IMR-90 (cell line): ENCODE data around the gene NFASC. TPM values are rescaled to one million over a fixed set of nuclear protein-coding genes. Genes with fewer than 3 reads are reported as not detected.

ENCODE experiments used
- ATAC-seq: fragments of 200-7000 bp; cut with Tn5 transposase; 2 replicates; pipeline ENCODE4 v1.9.1; 2020; ENCODE audit warnings: low read depth, mild to moderate bottlenecking, moderate library complexity
- BruUV-seq: library from RNA; stranded (reverse); fragments of 400-500 nt; replicated peaks from 2 replicates; lab custom pipeline; 2021; lab: Mats Ljungman, UMichigan
- CTCF ChIA-PET: fragments of 300-600 bp; formaldehyde crosslinking; extraction: SDS; loops from one replicate; lab custom pipeline; 2021; ENCODE audit warnings: antibody characterized with exemption; lab: Yijun Ruan, JAX
- POLR2A ChIA-PET: fragments of 300-600 bp; sonication (Branson Sonifier 250); formaldehyde crosslinking; loops from one replicate; lab custom pipeline; 2022; ENCODE audit warnings: antibody characterized with exemption; ENCODE audit not compliant: unreplicated experiment; lab: Charles Lee
- DNase-seq: peaks from one replicate; pipeline ENCODE4 v3.0.0; 2013
- H2AFZ ChIP-seq: replicated peaks from 2 replicates; pipeline ENCODE3; 2013; ENCODE audit warnings: low read length, mild to moderate bottlenecking; ENCODE audit not compliant: poor library complexity
- H2AK5ac ChIP-seq: 2 replicates; pipeline ENCODE4 v1.6.1; 2013; ENCODE audit warnings: low read depth, low read length, inconsistent platforms
- H2AK9ac ChIP-seq: replicated peaks from 2 replicates; pipeline ENCODE3; 2013; ENCODE audit warnings: mild to moderate bottlenecking, low read depth, low read length, moderate library complexity; ENCODE audit not compliant: poor library complexity
- H2BK120ac ChIP-seq: 2 replicates; pipeline ENCODE4 v1.6.1; 2013; ENCODE audit warnings: low read depth, low read length, inconsistent platforms
- H2BK15ac ChIP-seq: 3 replicates; pipeline ENCODE4 v1.6.1; 2013; ENCODE audit warnings: low read depth, low read length, inconsistent platforms
- H2BK20ac ChIP-seq: 2 replicates; pipeline ENCODE4 v1.6.1; 2013; ENCODE audit warnings: low read depth, mild to moderate bottlenecking, inconsistent platforms, low read length, moderate library complexity
- H2BK5ac ChIP-seq: 2 replicates; pipeline ENCODE4 v1.6.1; 2013; ENCODE audit warnings: mild to moderate bottlenecking, low read depth, low read length, inconsistent platforms; ENCODE audit not compliant: poor library complexity, severe bottlenecking
- H3K14ac ChIP-seq: replicated peaks from 2 replicates; pipeline ENCODE4 v1.6.1; 2013; ENCODE audit warnings: low read depth, low read length, inconsistent platforms
- H3K18ac ChIP-seq: 2 replicates; pipeline ENCODE4 v1.6.1; 2013; ENCODE audit warnings: low read depth, low read length, control low read depth
- H3K23ac ChIP-seq: 2 replicates; pipeline ENCODE4 v1.6.1; 2013; ENCODE audit warnings: low read depth, low read length, inconsistent platforms
- H3K27ac ChIP-seq: 2 replicates; pipeline ENCODE4 v1.5.1; 2013; ENCODE audit warnings: mild to moderate bottlenecking, control low read depth, low read length; ENCODE audit not compliant: insufficient read depth
- H3K27me3 ChIP-seq: 2 replicates; pipeline ENCODE4 v1.6.1; 2013; ENCODE audit warnings: low read length; ENCODE audit not compliant: control insufficient read depth, insufficient read depth
- H3K36me3 ChIP-seq: 2 replicates; pipeline ENCODE4 v1.6.1; 2013; ENCODE audit warnings: low read length, mixed read lengths; ENCODE audit not compliant: control insufficient read depth, insufficient read depth
- H3K4ac ChIP-seq: 2 replicates; pipeline ENCODE4 v1.6.1; 2013; ENCODE audit warnings: low read depth, low read length, inconsistent platforms
- H3K4me1 ChIP-seq: 2 replicates; pipeline ENCODE4 v1.6.1; 2013; ENCODE audit warnings: low read length, mixed read lengths; ENCODE audit not compliant: control insufficient read depth, insufficient read depth
- H3K4me2 ChIP-seq: 2 replicates; pipeline ENCODE4 v1.6.1; 2013; ENCODE audit warnings: low read depth, mild to moderate bottlenecking, control low read depth, low read length, moderate library complexity
- H3K4me3 ChIP-seq: 2 replicates; pipeline ENCODE4 v1.5.1; 2013; ENCODE audit warnings: low read depth, mild to moderate bottlenecking, control low read depth, low read length, moderate library complexity; ENCODE audit not compliant: insufficient read depth
- H3K56ac ChIP-seq: 2 replicates; pipeline ENCODE4 v1.6.1; 2013; ENCODE audit warnings: low read length, inconsistent platforms; ENCODE audit not compliant: insufficient read depth; ENCODE audit errors: extremely low read depth
- H3K79me1 ChIP-seq, 2 experiments: 2 replicates each; pipeline ENCODE4 v1.6.1; 2013; ENCODE audit warnings: low read length in 2 of 2, inconsistent platforms in 1 of 2, low read depth in 1 of 2
- H3K9ac ChIP-seq: 2 replicates; pipeline ENCODE4 v1.6.1; 2013; ENCODE audit warnings: low read depth, low read length, control low read depth
- H3K9me1 ChIP-seq: 2 replicates; pipeline ENCODE4 v1.6.1; 2013; ENCODE audit warnings: low read length, inconsistent platforms; ENCODE audit not compliant: insufficient read depth
- H3K9me3 ChIP-seq: 2 replicates; pipeline ENCODE4 v1.6.1; 2013; ENCODE audit warnings: low read length; ENCODE audit not compliant: control insufficient read depth, insufficient read depth
- H4K20me1 ChIP-seq: 2 replicates; pipeline ENCODE4 v1.6.1; 2013; ENCODE audit warnings: low read length, inconsistent platforms; ENCODE audit not compliant: insufficient read depth
- H4K5ac ChIP-seq: 2 replicates; pipeline ENCODE4 v1.6.1; 2013; ENCODE audit warnings: mild to moderate bottlenecking, low read depth, low read length, control low read depth
- H4K8ac ChIP-seq, 2 experiments: 2 replicates each; pipeline ENCODE4 v1.6.1; 2013; ENCODE audit warnings: low read depth in 2 of 2, low read length in 2 of 2, control low read depth in 1 of 2, inconsistent platforms in 1 of 2
- H4K91ac ChIP-seq: 2 replicates; pipeline ENCODE4 v1.6.1; 2013; ENCODE audit warnings: low read depth, low read length, inconsistent platforms; ENCODE audit not compliant: insufficient read depth
- BHLHE40 ChIP-seq: fragments of 150-350 bp; IDR thresholded peaks from 2 replicates; pipeline ENCODE4 v1.6.1; 2016; ENCODE audit warnings: mild to moderate bottlenecking, low read depth, low read length
- CEBPB ChIP-seq: IDR thresholded peaks from 2 replicates; pipeline ENCODE4 v1.6.1; 2012; ENCODE audit warnings: low read depth, low read length, improper control_type of control experiment
- CHD1 ChIP-seq: IDR thresholded peaks from 2 replicates; pipeline ENCODE4 v1.6.1; 2012; ENCODE audit warnings: low read depth, low read length, improper control_type of control experiment
- FOS ChIP-seq: fragments of 150-350 bp; IDR thresholded peaks from 2 replicates; pipeline ENCODE4 v1.6.1; 2016; ENCODE audit warnings: low read depth, low read length
- MAFK ChIP-seq: IDR thresholded peaks from 2 replicates; pipeline ENCODE4 v1.6.1; 2012; ENCODE audit warnings: low read depth, low read length, improper control_type of control experiment
- MAZ ChIP-seq: IDR thresholded peaks from 2 replicates; pipeline ENCODE4 v1.6.1; 2012; ENCODE audit warnings: low read depth, mild to moderate bottlenecking, low read length, improper control_type of control experiment, moderate library complexity, borderline replicate concordance
- NFE2L2 ChIP-seq: fragments of 150-350 bp; IDR thresholded peaks from 2 replicates; pipeline ENCODE4 v1.6.1; 2016; ENCODE audit warnings: low read depth, mild to moderate bottlenecking, low read length
- POLR2A ChIP-seq: IDR thresholded peaks from 2 replicates; pipeline ENCODE4 v1.6.1; 2012; ENCODE audit warnings: mild to moderate bottlenecking, low read depth, low read length
- RAD21 ChIP-seq: IDR thresholded peaks from 2 replicates; pipeline ENCODE4 v1.6.1; 2012; ENCODE audit warnings: low read length, improper control_type of control experiment
- RCOR1 ChIP-seq: IDR thresholded peaks from 2 replicates; pipeline ENCODE4 v1.6.1; 2012; ENCODE audit warnings: mild to moderate bottlenecking, low read length, improper control_type of control experiment; ENCODE audit not compliant: insufficient replicate concordance
- RFX5 ChIP-seq: IDR thresholded peaks from 2 replicates; pipeline ENCODE4 v1.8.0; 2012; ENCODE audit warnings: low read depth, mild to moderate bottlenecking, low read length, moderate library complexity
- SMC3 ChIP-seq: fragments of 150-350 bp; IDR thresholded peaks from 2 replicates; pipeline ENCODE4 v1.6.1; 2016; ENCODE audit warnings: low read depth, mild to moderate bottlenecking, antibody characterized with exemption, low read length, moderate library complexity
- WGBS, 2 experiments: methylation state at CpG; one replicate each; pipeline versions ENCODE4 v1.1.5 to v1.1.7; 2013; ENCODE audit warnings: missing lambda C conversion rate in 2 of 2; ENCODE audit not compliant: insufficient read length in 1 of 2; ENCODE audit errors: extremely low coverage in 2 of 2; 5-methylcytosine and 5-hydroxymethylcytosine counted together
- dilution Hi-C: fragments of 300-500 bp; cut with HindIII; formaldehyde crosslinking; loops from one replicate; pipeline ENCODE4 v1.14.3; 2018; ENCODE audit warnings: low sequenced_read_pairs; ENCODE audit not compliant: unreplicated experiment
- in situ Hi-C: fragments of 300-500 bp; cut with MboI; formaldehyde crosslinking; loops from 3 replicates; pipeline ENCODE4 v1.14.3; 2019; ENCODE audit warnings: low sequenced_read_pairs, inconsistent platforms, mixed read lengths
- intact Hi-C: fragments of 100-400 bp; cut with micrococcal nuclease; formaldehyde crosslinking; loops from 2 replicates; pipeline ENCODE4 v1.10.0; 2022
- polyA plus RNA-seq, 3 experiments: library from polyadenylated mRNA; depleted of rRNA; stranded (reverse); fragments of >200 nt; gene quantifications; 2 replicates each; pipeline ENCODE4 v1.2.3, GENCODE V29; 2012; ENCODE audit warnings: low replicate concordance in 1 of 3
- total RNA-seq: library from RNA; depleted of rRNA; stranded (reverse); fragments of >200 nt; gene quantifications from 2 replicates; pipeline ENCODE4 v1.2.3, GENCODE V29; 2012
- TF ChIP-seq, protein P1 (sequence below): fragments of 150-350 bp; IDR thresholded peaks from 2 replicates; pipeline ENCODE4 v1.6.1; 2017; ENCODE audit warnings: mild to moderate bottlenecking, antibody characterized with exemption, low read length, low read depth
- TF ChIP-seq, protein P2 (sequence below): fragments of 150-350 bp; IDR thresholded peaks from 2 replicates; pipeline ENCODE4 v1.6.1; 2016; ENCODE audit warnings: low read depth, mild to moderate bottlenecking, low read length, moderate library complexity, borderline replicate concordance

The NFASC gene
- total and polyA plus RNA-seq, 2 of the 4 experiments (the other 2 are of a cell fraction), result 0.18 to 0.79 TPM

DNA sequence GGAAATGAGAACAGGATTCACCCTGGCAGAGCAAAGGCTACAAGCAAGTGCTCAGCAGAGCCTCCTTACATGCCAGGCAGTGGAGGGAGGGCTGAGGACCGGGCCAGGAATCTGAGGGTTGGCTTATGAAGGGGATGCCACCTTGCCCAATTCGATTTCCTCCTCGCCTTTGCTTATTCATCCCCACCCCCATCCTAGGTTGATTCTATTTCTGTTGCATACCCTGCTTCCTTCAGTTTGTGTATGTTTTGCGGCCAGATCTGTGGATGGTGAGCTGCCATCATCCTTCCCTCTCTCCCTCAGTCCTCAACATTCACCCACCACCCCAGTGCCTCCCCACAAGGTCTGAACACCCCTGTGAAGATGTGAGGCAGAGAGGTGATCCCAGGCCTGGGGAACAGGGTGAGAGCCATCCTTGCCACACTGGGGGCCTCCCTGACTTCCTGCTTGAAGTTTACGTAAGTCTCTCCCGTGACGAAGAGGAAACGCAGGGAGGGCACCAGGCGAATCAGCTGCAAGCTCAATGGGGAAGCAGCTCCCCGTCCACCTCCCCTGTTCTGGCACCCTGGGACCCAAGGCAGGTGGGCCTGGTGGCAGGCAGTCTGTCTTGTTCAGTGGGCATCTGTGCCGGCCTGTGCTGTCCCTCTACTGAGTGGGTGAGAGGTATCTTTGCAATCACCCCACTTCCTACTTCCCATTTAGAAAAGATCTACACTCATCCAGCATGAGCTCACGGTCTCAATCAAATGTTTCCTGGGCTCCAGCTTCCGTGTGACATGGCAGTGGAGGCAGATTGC, 121.7 kb downstream of the NFASC start (continued):
- TF ChIP-seq, protein P1, sequence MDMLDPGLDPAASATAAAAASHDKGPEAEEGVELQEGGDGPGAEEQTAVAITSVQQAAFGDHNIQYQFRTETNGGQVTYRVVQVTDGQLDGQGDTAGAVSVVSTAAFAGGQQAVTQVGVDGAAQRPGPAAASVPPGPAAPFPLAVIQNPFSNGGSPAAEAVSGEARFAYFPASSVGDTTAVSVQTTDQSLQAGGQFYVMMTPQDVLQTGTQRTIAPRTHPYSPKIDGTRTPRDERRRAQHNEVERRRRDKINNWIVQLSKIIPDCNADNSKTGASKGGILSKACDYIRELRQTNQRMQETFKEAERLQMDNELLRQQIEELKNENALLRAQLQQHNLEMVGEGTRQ, result no peak

DNA sequence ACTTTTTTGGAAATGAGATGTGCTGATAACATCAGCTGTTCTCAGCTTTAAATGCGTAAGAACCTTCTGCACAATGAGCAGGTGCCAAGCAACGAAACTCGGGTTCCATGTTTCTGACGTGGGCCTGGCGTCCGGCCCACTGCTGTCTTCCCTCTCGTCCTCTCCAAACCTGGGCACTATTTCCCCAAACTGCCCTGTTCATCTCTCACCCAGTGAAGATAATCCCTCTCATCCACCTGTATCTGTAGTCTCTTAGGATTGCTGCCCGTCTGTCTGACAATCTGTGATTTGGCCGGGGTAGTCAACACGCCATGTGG, 122.3 kb downstream of the NFASC start:
- no peaks in the 10 kb centered on the region for H4K20me1 ChIP-seq
- H3K18ac ChIP-seq, result no peak overlapping the region
- H4K5ac ChIP-seq, result no peak overlapping the region
- H3K27ac ChIP-seq, result no peak overlapping the region
- H3K79me1 ChIP-seq, result no peaks in the 10 kb centered on the region
- BruUV-seq, result no TSS peak
- no peak overlapping the region for H2BK20ac ChIP-seq
- no peak overlapping the region for H3K9ac ChIP-seq
- no peak overlapping the region for H3K14ac ChIP-seq
- ATAC-seq (no peak), DNase-seq (no peak)
- H4K8ac ChIP-seq, result no peak overlapping the region
- no peak overlapping the region for H2BK15ac ChIP-seq
- 85% methylated on average over 5 of the region's 10 CpGs; no CpG with 5 or more reads in 1 of the 2 experiments for WGBS, 2 experiments
- intact Hi-C loops, result no loop called here
- no peak overlapping the region for H2BK120ac ChIP-seq
- in situ Hi-C loops, result no loop called here
- no peak overlapping the region for H4K91ac ChIP-seq
- H2AK5ac ChIP-seq, result no peak overlapping the region
- CTCF ChIA-PET, result no interaction called here
- H3K4me3 ChIP-seq, result no peak overlapping the region
- peaks cover 34% of the 10 kb centered on the region for H3K27me3 ChIP-seq
- H2AK9ac ChIP-seq, result no peak overlapping the region
- POLR2A ChIA-PET, result no interaction called here
- no peak overlapping the region for H3K4ac ChIP-seq
- H3K36me3 ChIP-seq, result no peaks in the 10 kb centered on the region
- H3K23ac ChIP-seq, result no peak overlapping the region
- H2AFZ ChIP-seq, result no peak overlapping the region
- H3K9me3 ChIP-seq, result no peaks in the 10 kb centered on the region
- H2BK5ac ChIP-seq, result no peak overlapping the region
- no peak overlapping the region for H3K4me2 ChIP-seq
- H3K56ac ChIP-seq, result no peak overlapping the region
- dilution Hi-C loops, result no loop called here
- H3K4me1 ChIP-seq, result no peaks in the 10 kb centered on the region
- no peaks in the 10 kb centered on the region for H3K9me1 ChIP-seq
- no peak for TF ChIP-seq POLR2A
- TF ChIP-seq MAFK, result no peak
- TF ChIP-seq, protein P2, sequence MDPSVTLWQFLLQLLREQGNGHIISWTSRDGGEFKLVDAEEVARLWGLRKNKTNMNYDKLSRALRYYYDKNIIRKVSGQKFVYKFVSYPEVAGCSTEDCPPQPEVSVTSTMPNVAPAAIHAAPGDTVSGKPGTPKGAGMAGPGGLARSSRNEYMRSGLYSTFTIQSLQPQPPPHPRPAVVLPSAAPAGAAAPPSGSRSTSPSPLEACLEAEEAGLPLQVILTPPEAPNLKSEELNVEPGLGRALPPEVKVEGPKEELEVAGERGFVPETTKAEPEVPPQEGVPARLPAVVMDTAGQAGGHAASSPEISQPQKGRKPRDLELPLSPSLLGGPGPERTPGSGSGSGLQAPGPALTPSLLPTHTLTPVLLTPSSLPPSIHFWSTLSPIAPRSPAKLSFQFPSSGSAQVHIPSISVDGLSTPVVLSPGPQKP, result no peak
- no peak for TF ChIP-seq CHD1
- no peak for TF ChIP-seq BHLHE40
- no peak for TF ChIP-seq RCOR1
- TF ChIP-seq NFE2L2, result no peak
- no peak for TF ChIP-seq RAD21
- TF ChIP-seq FOS, result no peak
- no peak for TF ChIP-seq MAZ
- TF ChIP-seq RFX5, result no peak
- TF ChIP-seq, protein P1, result no peak
- TF ChIP-seq SMC3, result no peak
- TF ChIP-seq CEBPB, result no peak
